NCI-H1436 treated with DMSO at 0.1 percent for 48 hours (cell line): ENCODE results near the gene NHEJ1.

ENCODE experiments used
- DNase-seq: peaks from one replicate; lab custom pipeline; 2025; lab: John Stamatoyannopoulos, UW

NHEJ1 gene

GRCh38 chr2:219028996-219029828, 131.4 kb downstream of the NHEJ1 start:
- no peak for DNase-seq

- no peak for DNase-seq
Observed at GRCh38 chr2:219028141-219028540, 132.5 kb downstream of the NHEJ1 start.

- no peak for DNase-seq
Observed at GRCh38 chr2:219027511-219028055, 133.0 kb downstream of the NHEJ1 start.

- DNase-seq = no peak
Observed at GRCh38 chr2:219026946-219027345, 133.7 kb downstream of the NHEJ1 start.

GRCh38 chr2:219025637-219026585, 134.7 kb downstream of the NHEJ1 start:
- no peak for DNase-seq
